ENCODE data around the gene MPV17. TPM values are rescaled to one million over a fixed set of nuclear protein-coding genes. Genes with fewer than 3 reads are reported as not detected.

MPV17 gene
- total and polyA plus RNA-seq, 2 of the 13 experiments (the other 11 are each of a cell fraction or from before 2014, with no cell fraction given) = 48.9 to 129 TPM

- TF ChIP-seq HMGXB3 (CRISPR knock-in tag; IDR thresholded peaks at IDR 0.05; ENCODE audit: borderline replicate concordance) = no peak
- no peak for TF ChIP-seq ZSCAN29 (CRISPR knock-in tag; conservative IDR thresholded peaks at IDR 0.05)
- TF ChIP-seq ZNF121 (CRISPR knock-in tag; IDR thresholded peaks at IDR 0.05) = no peak
- TF ChIP-seq ZNF367 (CRISPR knock-in tag; IDR thresholded peaks at IDR 0.05; ENCODE audit: borderline replicate concordance) = no peak
- no peak for TF ChIP-seq ZNF850 (CRISPR knock-in tag; conservative IDR thresholded peaks at IDR 0.05)
- no peak for TF ChIP-seq GABPA (IDR thresholded peaks at IDR 0.05; ENCODE audit: low read depth, low read length)
- no peak for TF ChIP-seq GABPA (CRISPR knock-in tag; IDR thresholded peaks at IDR 0.05; ENCODE audit: low read depth)
- 0 out of 2 replicates have a peak, but pooled peaks have one; percentile 22 for TF ChIP-seq ATF1 (CRISPR knock-in tag; IDR thresholded peaks at IDR 0.05)
Measured at GRCh38 chr2:27351802-27352598, 29.1 kb upstream of the MPV17 start (continued).

All from HepG2 (cell line).